ENCODE results near the gene DPYSL3.

The DPYSL3 gene

DNA sequence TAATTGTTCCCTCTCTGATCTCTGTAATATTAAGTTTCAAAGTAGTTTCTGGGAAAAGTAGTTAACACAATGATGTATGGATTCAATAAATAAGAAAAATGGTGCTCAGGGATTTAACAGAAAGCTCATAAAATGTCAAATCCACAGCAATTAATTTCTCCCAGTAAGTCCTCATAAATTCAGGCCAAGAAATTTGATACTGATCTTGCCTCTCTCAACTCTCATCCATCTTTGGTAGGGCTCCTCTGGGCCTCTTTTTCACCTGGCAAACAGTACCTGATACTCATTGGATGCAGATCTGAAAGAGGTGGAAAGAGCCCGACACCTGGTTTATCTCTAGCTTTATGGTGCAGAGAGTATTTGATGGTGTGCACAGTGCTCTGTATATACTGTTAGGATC lies 168.9 kb downstream of the DPYSL3 start:
- H3K9me3 ChIP-seq (ENCODE audit: severe bottlenecking), result no peaks in the 10 kb centered on the region
- TF ChIP-seq, protein P1, sequence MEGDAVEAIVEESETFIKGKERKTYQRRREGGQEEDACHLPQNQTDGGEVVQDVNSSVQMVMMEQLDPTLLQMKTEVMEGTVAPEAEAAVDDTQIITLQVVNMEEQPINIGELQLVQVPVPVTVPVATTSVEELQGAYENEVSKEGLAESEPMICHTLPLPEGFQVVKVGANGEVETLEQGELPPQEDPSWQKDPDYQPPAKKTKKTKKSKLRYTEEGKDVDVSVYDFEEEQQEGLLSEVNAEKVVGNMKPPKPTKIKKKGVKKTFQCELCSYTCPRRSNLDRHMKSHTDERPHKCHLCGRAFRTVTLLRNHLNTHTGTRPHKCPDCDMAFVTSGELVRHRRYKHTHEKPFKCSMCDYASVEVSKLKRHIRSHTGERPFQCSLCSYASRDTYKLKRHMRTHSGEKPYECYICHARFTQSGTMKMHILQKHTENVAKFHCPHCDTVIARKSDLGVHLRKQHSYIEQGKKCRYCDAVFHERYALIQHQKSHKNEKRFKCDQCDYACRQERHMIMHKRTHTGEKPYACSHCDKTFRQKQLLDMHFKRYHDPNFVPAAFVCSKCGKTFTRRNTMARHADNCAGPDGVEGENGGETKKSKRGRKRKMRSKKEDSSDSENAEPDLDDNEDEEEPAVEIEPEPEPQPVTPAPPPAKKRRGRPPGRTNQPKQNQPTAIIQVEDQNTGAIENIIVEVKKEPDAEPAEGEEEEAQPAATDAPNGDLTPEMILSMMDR (IDR thresholded peaks at IDR 0.05; ENCODE audit: poor library complexity, severe bottlenecking), result no peak
- no peak for ATAC-seq (ENCODE audit: low read depth)

More for the DNA sequence above, 168.9 kb downstream of the DPYSL3 start:
- Histone ChIP-seq H3K4me3 (ENCODE audit: severe bottlenecking) (no peak overlapping the region), H3K27me3 (ENCODE audit: insufficient read depth, poor library complexity, severe bottlenecking) (no peaks in the 10 kb centered on the region), H3K36me3 (ENCODE audit: low read depth) (no peaks in the 10 kb centered on the region), H3K4me1 (ENCODE audit: insufficient read depth, poor library complexity, severe bottlenecking) (no peaks in the 10 kb centered on the region), H3K27ac (ENCODE audit: poor library complexity, severe bottlenecking) (no peak overlapping the region)
- DNase-seq (ENCODE audit: low spot score), result no peak
